ENCODE results near the gene PHACTR1. TPM values are rescaled to one million over a fixed set of nuclear protein-coding genes. Genes with fewer than 3 reads are reported as not detected.

PHACTR1 gene
- total and polyA plus RNA-seq, 12 donors: 0.77 to 16.0 (median 3.5) TPM

- no peak overlapping the region for H3K4me3 ChIP-seq
- TF ChIP-seq CTCF (IDR thresholded peaks at IDR 0.05): no peak
- TF ChIP-seq POLR2A (IDR thresholded peaks at IDR 0.05): no peak
- no peak for DNase-seq
- H3K4me1 ChIP-seq (replicated peaks in 1 of 2): no peaks in the 10 kb centered on the region
- H3K27ac ChIP-seq: no peak overlapping the region
- H3K9me3 ChIP-seq (replicated peaks in 1 of 3): no peaks in the 10 kb centered on the region
- no peaks in the 10 kb centered on the region for H3K36me3 ChIP-seq (replicated peaks in 1 of 2)
- no peaks in the 10 kb centered on the region for H3K27me3 ChIP-seq
- intact Hi-C loops (cut with DNase I): no loop called here
- 86 to 93% (median 92%) methylated on average over 2 of the region's 2 CpGs for WGBS, 4 donors
Observed at GRCh38 chr6:13024616-13025015, 308.0 kb downstream of the PHACTR1 start.

GRCh38 chr6:13025893-13026499, 309.4 kb downstream of the PHACTR1 start:
- TF ChIP-seq POLR2A (IDR thresholded peaks at IDR 0.05) (no peak), CTCF (IDR thresholded peaks at IDR 0.05) (no peak)
- H3K4me3 ChIP-seq: no peak overlapping the region
- no peaks in the 10 kb centered on the region for H3K4me1 ChIP-seq (replicated peaks in 1 of 2)
- H3K27me3 ChIP-seq: no peaks in the 10 kb centered on the region
- H3K9me3 ChIP-seq (replicated peaks in 1 of 3): no peaks in the 10 kb centered on the region
- DNase-seq: no peak
- intact Hi-C loops (cut with DNase I): no loop called here
- H3K27ac ChIP-seq: no peak overlapping the region
- no peaks in the 10 kb centered on the region for H3K36me3 ChIP-seq (replicated peaks in 1 of 2)
- WGBS, 4 donors: 67 to 74% (median 71%) methylated on average over 5 of the region's 5 CpGs

GRCh38 chr6:13026557-13026956, 310.0 kb downstream of the PHACTR1 start:
- no peak overlapping the region for H3K27ac ChIP-seq
- no peaks in the 10 kb centered on the region for H3K4me1 ChIP-seq (replicated peaks in 1 of 2)
- 25 to 45% (median 36%) methylated on average over 5 of the region's 5 CpGs for WGBS, 4 donors
- DNase-seq: no peak
- intact Hi-C loops (cut with DNase I): no loop called here
- H3K27me3 ChIP-seq: no peaks in the 10 kb centered on the region
- TF ChIP-seq CTCF (IDR thresholded peaks at IDR 0.05) (no peak), POLR2A (IDR thresholded peaks at IDR 0.05) (no peak)
- no peaks in the 10 kb centered on the region for H3K36me3 ChIP-seq (replicated peaks in 1 of 2)
- no peak overlapping the region for H3K4me3 ChIP-seq
- H3K9me3 ChIP-seq (replicated peaks in 1 of 3): no peaks in the 10 kb centered on the region

- DNase-seq: no peak
- TF ChIP-seq CTCF (IDR thresholded peaks at IDR 0.05) (no peak), POLR2A (IDR thresholded peaks at IDR 0.05) (no peak)
- H3K4me1 ChIP-seq (replicated peaks in 1 of 2): no peaks in the 10 kb centered on the region
- no peak overlapping the region for H3K27ac ChIP-seq
- intact Hi-C loops (cut with DNase I): no loop called here
- H3K4me3 ChIP-seq: no peak overlapping the region
- no peaks in the 10 kb centered on the region for H3K36me3 ChIP-seq (replicated peaks in 1 of 2)
- no peaks in the 10 kb centered on the region for H3K9me3 ChIP-seq (replicated peaks in 1 of 3)
- 33 to 52% (median 48%) methylated on average over 2 of the region's 2 CpGs for WGBS, 4 donors
- no peaks in the 10 kb centered on the region for H3K27me3 ChIP-seq
Observed at GRCh38 chr6:13027207-13027606, 310.6 kb downstream of the PHACTR1 start.
